IMR-90 (cell line): ENCODE results near the gene IFTAP. TPM values are rescaled to one million over a fixed set of nuclear protein-coding genes. Genes with fewer than 3 reads are reported as not detected.
A peak's percentile ranks its signal among the peaks of the same experiment; 100 is the strongest.
"Not testable (repeated sequence)": the region's sequence is repeated elsewhere in the genome, so short reads cannot be mapped to it uniquely, and the experiment has no call there.

Source experiments
- ATAC-seq: fragments of 200-7000 bp; cut with Tn5 transposase; 2 replicates; pipeline ENCODE4 v1.9.1; 2020; ENCODE audit warnings: low read depth, mild to moderate bottlenecking, moderate library complexity
- BruUV-seq: library from RNA; stranded (reverse); fragments of 400-500 nt; replicated peaks from 2 replicates; lab custom pipeline; 2021; lab: Mats Ljungman, UMichigan
- CTCF ChIA-PET: fragments of 300-600 bp; formaldehyde crosslinking; extraction: SDS; loops from one replicate; lab custom pipeline; 2021; ENCODE audit warnings: antibody characterized with exemption; lab: Yijun Ruan, JAX
- POLR2A ChIA-PET: fragments of 300-600 bp; sonication (Branson Sonifier 250); formaldehyde crosslinking; loops from one replicate; lab custom pipeline; 2022; ENCODE audit warnings: antibody characterized with exemption; ENCODE audit not compliant: unreplicated experiment; lab: Charles Lee
- DNase-seq: peaks from one replicate; pipeline ENCODE4 v3.0.0; 2013
- H2AFZ ChIP-seq: replicated peaks from 2 replicates; pipeline ENCODE3; 2013; ENCODE audit warnings: low read length, mild to moderate bottlenecking; ENCODE audit not compliant: poor library complexity
- H2AK5ac ChIP-seq: 2 replicates; pipeline ENCODE4 v1.6.1; 2013; ENCODE audit warnings: low read depth, low read length, inconsistent platforms
- H2AK9ac ChIP-seq: replicated peaks from 2 replicates; pipeline ENCODE3; 2013; ENCODE audit warnings: mild to moderate bottlenecking, low read depth, low read length, moderate library complexity; ENCODE audit not compliant: poor library complexity
- H2BK120ac ChIP-seq: 2 replicates; pipeline ENCODE4 v1.6.1; 2013; ENCODE audit warnings: low read depth, low read length, inconsistent platforms
- H2BK15ac ChIP-seq: 3 replicates; pipeline ENCODE4 v1.6.1; 2013; ENCODE audit warnings: low read depth, low read length, inconsistent platforms
- H2BK20ac ChIP-seq: 2 replicates; pipeline ENCODE4 v1.6.1; 2013; ENCODE audit warnings: low read depth, mild to moderate bottlenecking, inconsistent platforms, low read length, moderate library complexity
- H2BK5ac ChIP-seq: 2 replicates; pipeline ENCODE4 v1.6.1; 2013; ENCODE audit warnings: mild to moderate bottlenecking, low read depth, low read length, inconsistent platforms; ENCODE audit not compliant: poor library complexity, severe bottlenecking
- H3K14ac ChIP-seq: replicated peaks from 2 replicates; pipeline ENCODE4 v1.6.1; 2013; ENCODE audit warnings: low read depth, low read length, inconsistent platforms
- H3K18ac ChIP-seq: 2 replicates; pipeline ENCODE4 v1.6.1; 2013; ENCODE audit warnings: low read depth, low read length, control low read depth
- H3K23ac ChIP-seq: 2 replicates; pipeline ENCODE4 v1.6.1; 2013; ENCODE audit warnings: low read depth, low read length, inconsistent platforms
- H3K27ac ChIP-seq: 2 replicates; pipeline ENCODE4 v1.5.1; 2013; ENCODE audit warnings: mild to moderate bottlenecking, control low read depth, low read length; ENCODE audit not compliant: insufficient read depth
- H3K27me3 ChIP-seq: 2 replicates; pipeline ENCODE4 v1.6.1; 2013; ENCODE audit warnings: low read length; ENCODE audit not compliant: control insufficient read depth, insufficient read depth
- H3K36me3 ChIP-seq: 2 replicates; pipeline ENCODE4 v1.6.1; 2013; ENCODE audit warnings: low read length, mixed read lengths; ENCODE audit not compliant: control insufficient read depth, insufficient read depth
- H3K4ac ChIP-seq: 2 replicates; pipeline ENCODE4 v1.6.1; 2013; ENCODE audit warnings: low read depth, low read length, inconsistent platforms
- H3K4me1 ChIP-seq: 2 replicates; pipeline ENCODE4 v1.6.1; 2013; ENCODE audit warnings: low read length, mixed read lengths; ENCODE audit not compliant: control insufficient read depth, insufficient read depth
- H3K4me2 ChIP-seq: 2 replicates; pipeline ENCODE4 v1.6.1; 2013; ENCODE audit warnings: low read depth, mild to moderate bottlenecking, control low read depth, low read length, moderate library complexity
- H3K4me3 ChIP-seq: 2 replicates; pipeline ENCODE4 v1.5.1; 2013; ENCODE audit warnings: low read depth, mild to moderate bottlenecking, control low read depth, low read length, moderate library complexity; ENCODE audit not compliant: insufficient read depth
- H3K56ac ChIP-seq: 2 replicates; pipeline ENCODE4 v1.6.1; 2013; ENCODE audit warnings: low read length, inconsistent platforms; ENCODE audit not compliant: insufficient read depth; ENCODE audit errors: extremely low read depth
- H3K79me1 ChIP-seq, 2 experiments: 2 replicates each; pipeline ENCODE4 v1.6.1; 2013; ENCODE audit warnings: low read length in 2 of 2, inconsistent platforms in 1 of 2, low read depth in 1 of 2
- H3K9ac ChIP-seq: 2 replicates; pipeline ENCODE4 v1.6.1; 2013; ENCODE audit warnings: low read depth, low read length, control low read depth
- H3K9me1 ChIP-seq: 2 replicates; pipeline ENCODE4 v1.6.1; 2013; ENCODE audit warnings: low read length, inconsistent platforms; ENCODE audit not compliant: insufficient read depth
- H3K9me3 ChIP-seq: 2 replicates; pipeline ENCODE4 v1.6.1; 2013; ENCODE audit warnings: low read length; ENCODE audit not compliant: control insufficient read depth, insufficient read depth
- H4K20me1 ChIP-seq: 2 replicates; pipeline ENCODE4 v1.6.1; 2013; ENCODE audit warnings: low read length, inconsistent platforms; ENCODE audit not compliant: insufficient read depth
- H4K5ac ChIP-seq: 2 replicates; pipeline ENCODE4 v1.6.1; 2013; ENCODE audit warnings: mild to moderate bottlenecking, low read depth, low read length, control low read depth
- H4K8ac ChIP-seq, 2 experiments: 2 replicates each; pipeline ENCODE4 v1.6.1; 2013; ENCODE audit warnings: low read depth in 2 of 2, low read length in 2 of 2, control low read depth in 1 of 2, inconsistent platforms in 1 of 2
- H4K91ac ChIP-seq: 2 replicates; pipeline ENCODE4 v1.6.1; 2013; ENCODE audit warnings: low read depth, low read length, inconsistent platforms; ENCODE audit not compliant: insufficient read depth
- NFE2L2 ChIP-seq: fragments of 150-350 bp; IDR thresholded peaks from 2 replicates; pipeline ENCODE4 v1.6.1; 2016; ENCODE audit warnings: low read depth, mild to moderate bottlenecking, low read length
- WGBS, 2 experiments: methylation state at CpG; one replicate each; pipeline versions ENCODE4 v1.1.5 to v1.1.7; 2013; ENCODE audit warnings: missing lambda C conversion rate in 2 of 2; ENCODE audit not compliant: insufficient read length in 1 of 2; ENCODE audit errors: extremely low coverage in 2 of 2; 5-methylcytosine and 5-hydroxymethylcytosine counted together
- dilution Hi-C: fragments of 300-500 bp; cut with HindIII; formaldehyde crosslinking; loops from one replicate; pipeline ENCODE4 v1.14.3; 2018; ENCODE audit warnings: low sequenced_read_pairs; ENCODE audit not compliant: unreplicated experiment
- in situ Hi-C: fragments of 300-500 bp; cut with MboI; formaldehyde crosslinking; loops from 3 replicates; pipeline ENCODE4 v1.14.3; 2019; ENCODE audit warnings: low sequenced_read_pairs, inconsistent platforms, mixed read lengths
- intact Hi-C: fragments of 100-400 bp; cut with micrococcal nuclease; formaldehyde crosslinking; loops from 2 replicates; pipeline ENCODE4 v1.10.0; 2022
- polyA plus RNA-seq, 3 experiments: library from polyadenylated mRNA; depleted of rRNA; stranded (reverse); fragments of >200 nt; gene quantifications; 2 replicates each; pipeline ENCODE4 v1.2.3, GENCODE V29; 2012; ENCODE audit warnings: low replicate concordance in 1 of 3
- total RNA-seq: library from RNA; depleted of rRNA; stranded (reverse); fragments of >200 nt; gene quantifications from 2 replicates; pipeline ENCODE4 v1.2.3, GENCODE V29; 2012

IFTAP gene
- total and polyA plus RNA-seq, 2 of the 4 experiments (the other 2 are of a cell fraction), result 15.8 to 28.5 TPM

- H4K20me1 ChIP-seq, H4K8ac ChIP-seq, H3K4me2 ChIP-seq, H3K9me3 ChIP-seq, H3K9me1 ChIP-seq, H4K5ac ChIP-seq, H3K56ac ChIP-seq, H3K27ac ChIP-seq, BruUV-seq, H3K4ac ChIP-seq, H3K14ac ChIP-seq, H2AK5ac ChIP-seq, H3K4me1 ChIP-seq, H3K4me3 ChIP-seq, in situ Hi-C loops, intact Hi-C loops, CTCF ChIA-PET, H2BK15ac ChIP-seq, DNase-seq, H3K18ac ChIP-seq, H3K27me3 ChIP-seq, dilution Hi-C loops, H2AK9ac ChIP-seq, POLR2A ChIA-PET, ATAC-seq, H4K91ac ChIP-seq, H2AFZ ChIP-seq, H2BK120ac ChIP-seq, H3K36me3 ChIP-seq, H3K23ac ChIP-seq, H2BK20ac ChIP-seq, H3K9ac ChIP-seq, H2BK5ac ChIP-seq, H3K79me1 ChIP-seq: not testable (repeated sequence)
- peak; percentile 45; the same call in 1 of the 2 replicates for TF ChIP-seq NFE2L2
- WGBS, 2 experiments, result 88% methylated on average over 1 of the region's 2 CpGs; no CpG with 5 or more reads in 1 of the 2 experiments
Observed at GRCh38 chr11:36661359-36661758, 67.1 kb downstream of the IFTAP start.
